Vagina (tissue), 2 donors: ENCODE measurements around the gene NDUFAF7. TPM values are rescaled to one million over a fixed set of nuclear protein-coding genes. Genes with fewer than 3 reads are reported as not detected.

ENCODE experiments used
- DNase-seq, 2 donors: peaks; one replicate each; pipeline ENCODE4 v3.0.0-alpha.2; 2017; ENCODE audit errors: extremely low spot score in 2 of 2
- H3K27ac ChIP-seq: fragments of 200-600 bp; sonication (generic); one replicate; pipeline ENCODE4 v1.5.1; 2019
- H3K27me3 ChIP-seq: fragments of 200-600 bp; sonication (generic); one replicate; pipeline ENCODE4 v1.5.1; 2019
- H3K36me3 ChIP-seq, 2 donors: fragments of 200-600 bp; sonication (generic); one replicate each; pipeline ENCODE4 v1.5.1; 2017 to 2019
- H3K4me1 ChIP-seq: fragments of 200-600 bp; sonication (generic); one replicate; pipeline ENCODE4 v1.5.1; 2019
- H3K4me3 ChIP-seq, 2 donors: fragments of 200-600 bp; sonication (generic); 1 replicate in 1 of 2; 2 replicates in 1 of 2; pipeline ENCODE4 v1.5.1; 2016 to 2019
- H3K9me3 ChIP-seq: fragments of 200-600 bp; sonication (generic); one replicate; pipeline ENCODE4 v1.5.1; 2019
- POLR2A ChIP-seq, 2 donors: fragments of 450-650 bp; IDR thresholded peaks; one replicate each; pipeline ENCODE4 v1.6.1; 2017; ENCODE audit warnings: antibody characterized with exemption in 2 of 2, mild to moderate bottlenecking in 2 of 2, moderate library complexity in 2 of 2
- POLR2AphosphoS5 ChIP-seq, 2 donors: sonication (generic); formaldehyde crosslinking; IDR thresholded peaks; one replicate each; pipeline ENCODE4 v1.9.0; 2017; ENCODE audit warnings: antibody characterized with exemption in 2 of 2, mild to moderate bottlenecking in 2 of 2, low read depth in 1 of 2; ENCODE audit not compliant: insufficient read depth in 1 of 2
- intact Hi-C: fragments of 100-400 bp; cut with DNase I; formaldehyde crosslinking; loops from one replicate; pipeline ENCODE4 v1.15.1; 2023
- total RNA-seq: library from RNA; depleted of rRNA; stranded (reverse); fragments of >200 nt; gene quantifications from one replicate; pipeline ENCODE4 v1.2.3, GENCODE V29; 2016
- TF ChIP-seq, protein P1 (sequence below), 3 experiments: fragments of 450-650 bp in 2 of 3; fragments of 200-600 bp in 1 of 3; sonication (generic) in 1 of 3; IDR thresholded peaks; one replicate each; pipeline ENCODE4 v1.5.1; 2017 to 2019; ENCODE audit warnings: antibody characterized with exemption in 3 of 3, mild to moderate bottlenecking in 2 of 3, moderate library complexity in 2 of 3

Gene NDUFAF7, protein sequence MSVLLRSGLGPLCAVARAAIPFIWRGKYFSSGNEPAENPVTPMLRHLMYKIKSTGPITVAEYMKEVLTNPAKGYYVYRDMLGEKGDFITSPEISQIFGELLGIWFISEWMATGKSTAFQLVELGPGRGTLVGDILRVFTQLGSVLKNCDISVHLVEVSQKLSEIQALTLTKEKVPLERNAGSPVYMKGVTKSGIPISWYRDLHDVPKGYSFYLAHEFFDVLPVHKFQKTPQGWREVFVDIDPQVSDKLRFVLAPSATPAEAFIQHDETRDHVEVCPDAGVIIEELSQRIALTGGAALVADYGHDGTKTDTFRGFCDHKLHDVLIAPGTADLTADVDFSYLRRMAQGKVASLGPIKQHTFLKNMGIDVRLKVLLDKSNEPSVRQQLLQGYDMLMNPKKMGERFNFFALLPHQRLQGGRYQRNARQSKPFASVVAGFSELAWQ
- 18.4 TPM for total RNA-seq

GRCh38 chr2:37231241-37232130 lies at the start of gene NDUFAF7, which contains the start of gene CEBPZ:
Gene NDUFAF7 (plus strand): TSS chr2:37231658. CDS start chr2:37231706, 48 bp downstream.
Gene CEBPZ (minus strand): TSS chr2:37231596. CDS start chr2:37231567, 29 bp downstream.
- H3K9me3 ChIP-seq, result no peaks in the 10 kb centered on the region
- H3K27ac ChIP-seq, result peak within 1 kb of the TSS; percentile 84
- H3K27me3 ChIP-seq, result no peaks in the 10 kb centered on the region
- H3K36me3 ChIP-seq, result peaks cover 0 to 10% of the 10 kb centered on the region in 2 donors
- intact Hi-C loops, result no loop called here
- peaks cover 37% of the 10 kb centered on the region for H3K4me1 ChIP-seq
- H3K4me3 ChIP-seq, result peak within 1 kb of the TSS; percentile 78 to 85
- peak in 1 of 2 donors; percentile 92 for DNase-seq
- TF ChIP-seq, protein P1, sequence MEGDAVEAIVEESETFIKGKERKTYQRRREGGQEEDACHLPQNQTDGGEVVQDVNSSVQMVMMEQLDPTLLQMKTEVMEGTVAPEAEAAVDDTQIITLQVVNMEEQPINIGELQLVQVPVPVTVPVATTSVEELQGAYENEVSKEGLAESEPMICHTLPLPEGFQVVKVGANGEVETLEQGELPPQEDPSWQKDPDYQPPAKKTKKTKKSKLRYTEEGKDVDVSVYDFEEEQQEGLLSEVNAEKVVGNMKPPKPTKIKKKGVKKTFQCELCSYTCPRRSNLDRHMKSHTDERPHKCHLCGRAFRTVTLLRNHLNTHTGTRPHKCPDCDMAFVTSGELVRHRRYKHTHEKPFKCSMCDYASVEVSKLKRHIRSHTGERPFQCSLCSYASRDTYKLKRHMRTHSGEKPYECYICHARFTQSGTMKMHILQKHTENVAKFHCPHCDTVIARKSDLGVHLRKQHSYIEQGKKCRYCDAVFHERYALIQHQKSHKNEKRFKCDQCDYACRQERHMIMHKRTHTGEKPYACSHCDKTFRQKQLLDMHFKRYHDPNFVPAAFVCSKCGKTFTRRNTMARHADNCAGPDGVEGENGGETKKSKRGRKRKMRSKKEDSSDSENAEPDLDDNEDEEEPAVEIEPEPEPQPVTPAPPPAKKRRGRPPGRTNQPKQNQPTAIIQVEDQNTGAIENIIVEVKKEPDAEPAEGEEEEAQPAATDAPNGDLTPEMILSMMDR (IDR thresholded peaks at IDR 0.05), result peak in 1 of 3 experiments; percentile 12
- peak; percentile 90 to 96 for TF ChIP-seq POLR2AphosphoS5 (IDR thresholded peaks at IDR 0.05; ENCODE audit: insufficient read depth in 1 of 2, low read depth in 1 of 2)
- TF ChIP-seq POLR2A (IDR thresholded peaks at IDR 0.05), result peak in 1 of 2 donors; percentile 67

GRCh38 chr2:37181726-37182684 lies 49.5 kb upstream of the NDUFAF7 start:
- no peaks in the 10 kb centered on the region for H3K9me3 ChIP-seq
- TF ChIP-seq, protein P1 (IDR thresholded peaks at IDR 0.05), result no peak
- TF ChIP-seq POLR2A (IDR thresholded peaks at IDR 0.05) (no peak), POLR2AphosphoS5 (IDR thresholded peaks at IDR 0.05; ENCODE audit: insufficient read depth in 1 of 2, low read depth in 1 of 2) (no peak)
- no peak for DNase-seq
- no peak overlapping the region for H3K4me3 ChIP-seq
- no peaks in the 10 kb centered on the region for H3K36me3 ChIP-seq
- intact Hi-C loops, result no loop called here
- no peak overlapping the region for H3K27ac ChIP-seq
- H3K27me3 ChIP-seq, result no peaks in the 10 kb centered on the region
- H3K4me1 ChIP-seq, result peaks cover 6% of the 10 kb centered on the region

DNA sequence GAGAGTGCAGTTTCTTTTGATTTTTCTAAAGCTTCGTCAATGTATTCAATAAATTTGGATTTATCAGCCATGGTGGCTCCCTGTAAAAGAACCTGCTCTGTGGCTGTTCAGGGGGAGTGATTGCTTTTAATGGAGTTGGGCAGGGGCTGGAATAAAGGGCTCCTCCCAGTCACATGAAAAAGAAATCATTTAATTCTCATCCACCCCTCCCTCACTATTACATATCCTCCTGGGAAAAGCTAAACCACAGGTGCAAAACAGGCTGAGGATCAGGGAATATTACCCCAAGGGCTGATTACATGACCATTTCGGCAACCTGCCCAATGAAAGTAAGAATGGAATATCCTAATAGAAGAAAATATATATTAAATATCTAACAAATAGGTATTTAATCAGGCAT lies 42.9 kb upstream of the NDUFAF7 start, which contains the start of gene SULT6B1:
SULT6B1 (minus strand) TSS at position 101 of the 400 bp plus-strand sequence; CDS start at position 71, 30 bp downstream.
- no peak within 1 kb of the TSS for H3K4me3 ChIP-seq
- H3K4me1 ChIP-seq, result no peaks in the 10 kb centered on the region
- no peaks in the 10 kb centered on the region for H3K27me3 ChIP-seq
- DNase-seq, result no peak
- intact Hi-C loops, result no loop called here
- no peaks in the 10 kb centered on the region for H3K36me3 ChIP-seq
- no peaks in the 10 kb centered on the region for H3K9me3 ChIP-seq
- no peak within 1 kb of the TSS for H3K27ac ChIP-seq
- TF ChIP-seq, protein P1 (IDR thresholded peaks at IDR 0.05), result no peak
- TF ChIP-seq POLR2AphosphoS5 (IDR thresholded peaks at IDR 0.05; ENCODE audit: insufficient read depth in 1 of 2, low read depth in 1 of 2), result no peak

GRCh38 chr2:37189452-37190153 lies 41.9 kb upstream of the NDUFAF7 start:
- TF ChIP-seq, protein P1 (IDR thresholded peaks at IDR 0.05), result no peak
- no peak for TF ChIP-seq POLR2AphosphoS5 (IDR thresholded peaks at IDR 0.05; ENCODE audit: insufficient read depth in 1 of 2, low read depth in 1 of 2)
- TF ChIP-seq POLR2A (IDR thresholded peaks at IDR 0.05), result no peak
- Histone ChIP-seq H3K4me3 (no peak overlapping the region), H3K9me3 (no peaks in the 10 kb centered on the region), H3K4me1 (no peaks in the 10 kb centered on the region), H3K27me3 (no peaks in the 10 kb centered on the region), H3K36me3 (no peaks in the 10 kb centered on the region), H3K27ac (no peak overlapping the region)
- intact Hi-C loops, result no loop called here
- DNase-seq, result no peak
